OCI-LY7 (cell line): ENCODE measurements around the gene ATP1B4. TPM values are rescaled to one million over a fixed set of nuclear protein-coding genes. Genes with fewer than 3 reads are reported as not detected.

Experiments used
- BruUV-seq: library from RNA; stranded (reverse); fragments of 400-500 nt; replicated peaks from 2 replicates; lab custom pipeline; 2021; lab: Mats Ljungman, UMichigan
- CTCF ChIA-PET: fragments of 300-600 bp; sonication (Branson Sonifier 250); formaldehyde crosslinking; loops from one replicate; lab custom pipeline; 2022; ENCODE audit warnings: antibody characterized with exemption; ENCODE audit not compliant: unreplicated experiment; lab: Charles Lee
- POLR2A ChIA-PET: fragments of 300-600 bp; sonication (Branson Sonifier 250); formaldehyde crosslinking; loops from one replicate; lab custom pipeline; 2022; ENCODE audit warnings: antibody characterized with exemption; lab: Charles Lee
- DNase-seq: peaks from one replicate; pipeline ENCODE4 v3.0.0-alpha.2; 2015; ENCODE audit warnings: low spot score
- H2AFZ ChIP-seq: fragments of 200-600 bp; sonication (generic), shearing (Covaris generic); 2 replicates; pipeline ENCODE4 v1.6.1; 2014; ENCODE audit warnings: mild to moderate bottlenecking, antibody characterized with exemption, low read length, moderate library complexity
- H3K27ac ChIP-seq: fragments of 200-600 bp; sonication (generic); 2 replicates; pipeline ENCODE4 v1.5.1; 2014; ENCODE audit warnings: mixed run types, low read depth, mild to moderate bottlenecking, moderate library complexity, low read length, inconsistent platforms; ENCODE audit not compliant: poor library complexity, severe bottlenecking
- H3K36me3 ChIP-seq: fragments of 200-600 bp; sonication (generic); 2 replicates; pipeline ENCODE4 v1.6.1; 2014; ENCODE audit warnings: mild to moderate bottlenecking, antibody characterized with exemption, low read length, moderate library complexity, mixed read lengths; ENCODE audit not compliant: insufficient read depth
- H3K4me1 ChIP-seq: fragments of 200-600 bp; sonication (generic); 2 replicates; pipeline ENCODE4 v1.5.1; 2014; ENCODE audit warnings: mild to moderate bottlenecking, low read length; ENCODE audit not compliant: insufficient read depth, poor library complexity, severe bottlenecking
- H3K4me2 ChIP-seq: fragments of 200-600 bp; sonication (generic); 2 replicates; pipeline ENCODE4 v1.6.1; 2014; ENCODE audit warnings: mild to moderate bottlenecking, low read length
- H3K4me3 ChIP-seq: fragments of 200-600 bp; sonication (generic); 2 replicates; pipeline ENCODE4 v1.5.1; 2014; ENCODE audit warnings: mild to moderate bottlenecking, low read depth, low read length; ENCODE audit not compliant: poor library complexity, severe bottlenecking
- H3K79me2 ChIP-seq: fragments of 200-600 bp; sonication (generic); 2 replicates; pipeline ENCODE4 v1.6.1; 2016; ENCODE audit warnings: low read depth, mild to moderate bottlenecking, low read length, moderate library complexity, mixed read lengths; ENCODE audit not compliant: insufficient read depth
- H3K9me2 ChIP-seq: fragments of 200-600 bp; sonication (generic); 2 replicates; pipeline ENCODE4 v1.6.1; 2016; ENCODE audit warnings: mild to moderate bottlenecking, low read length, mixed read lengths; ENCODE audit not compliant: insufficient read depth
- H3K9me3 ChIP-seq: fragments of 200-600 bp; sonication (generic); 2 replicates; pipeline ENCODE4 v1.6.1; 2014; ENCODE audit warnings: mild to moderate bottlenecking, mixed run types, low read length, mixed read lengths
- H4K20me1 ChIP-seq: fragments of 200-600 bp; sonication (generic); 2 replicates; pipeline ENCODE4 v1.6.1; 2014; ENCODE audit warnings: mild to moderate bottlenecking, antibody characterized with exemption, low read length, moderate library complexity, mixed read lengths; ENCODE audit not compliant: insufficient read depth
- EZH2phosphoT487 ChIP-seq: fragments of 200-600 bp; sonication (generic); IDR thresholded peaks from 2 replicates; pipeline ENCODE4 v1.6.1; 2018; ENCODE audit warnings: low read depth, borderline replicate concordance, mild to moderate bottlenecking, mixed run types, antibody characterized with exemption, low read length, moderate library complexity, mixed read lengths
- intact Hi-C: fragments of 100-400 bp; cut with micrococcal nuclease; formaldehyde crosslinking; loops from one replicate; pipeline ENCODE4 v1.10.0; 2022; ENCODE audit not compliant: unreplicated experiment
- total RNA-seq, 2 experiments: library from RNA; depleted of rRNA in 1 of 2; stranded (reverse); fragments of >200 nt in 1 of 2; shearing (Covaris generic) in 1 of 2; gene quantifications; 2 replicates each; pipeline ENCODE4 v1.2.3, GENCODE V29; 2014 to 2022
- TF ChIP-seq, protein P1 (sequence below): fragments of 200-600 bp; sonication (generic); conservative IDR thresholded peaks from 2 replicates; pipeline ENCODE4 v1.5.1; 2014; ENCODE audit warnings: mild to moderate bottlenecking, antibody characterized with exemption, low read length, moderate library complexity, mixed read lengths

ATP1B4 gene
- total RNA-seq, 2 experiments from 2014 or later = not detected

DNA sequence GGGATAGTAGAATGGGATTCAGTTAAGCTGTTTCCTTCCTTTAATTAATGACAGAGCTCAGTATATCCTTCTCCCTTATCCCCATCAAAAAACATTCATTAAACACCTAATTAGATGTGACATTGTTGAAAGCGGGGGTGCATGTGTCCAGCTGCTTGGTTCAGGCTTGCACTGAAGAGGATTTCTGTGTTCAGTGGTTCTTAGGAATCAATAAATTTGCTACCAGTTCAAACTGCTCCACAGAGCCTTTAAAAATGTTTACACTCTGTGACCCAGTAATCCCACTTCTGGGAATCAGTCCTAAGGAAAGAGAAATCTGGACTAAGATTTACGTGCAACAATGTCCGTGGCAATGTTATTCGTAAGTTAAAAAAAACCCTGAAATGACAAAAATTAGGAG lies 43.5 kb upstream of the ATP1B4 start:
- no peak overlapping the region for H3K4me2 ChIP-seq
- intact Hi-C loops = loop anchor here (10.0 kb wide), 1 partner anchor 466 kb away; no protein-coding TSS in a partner anchor
- no peaks in the 10 kb centered on the region for H3K4me1 ChIP-seq
- no peak overlapping the region for H3K4me3 ChIP-seq
- no peak for DNase-seq
- H3K27ac ChIP-seq = no peak overlapping the region
- no TSS peak for BruUV-seq
- TF ChIP-seq, protein P1, sequence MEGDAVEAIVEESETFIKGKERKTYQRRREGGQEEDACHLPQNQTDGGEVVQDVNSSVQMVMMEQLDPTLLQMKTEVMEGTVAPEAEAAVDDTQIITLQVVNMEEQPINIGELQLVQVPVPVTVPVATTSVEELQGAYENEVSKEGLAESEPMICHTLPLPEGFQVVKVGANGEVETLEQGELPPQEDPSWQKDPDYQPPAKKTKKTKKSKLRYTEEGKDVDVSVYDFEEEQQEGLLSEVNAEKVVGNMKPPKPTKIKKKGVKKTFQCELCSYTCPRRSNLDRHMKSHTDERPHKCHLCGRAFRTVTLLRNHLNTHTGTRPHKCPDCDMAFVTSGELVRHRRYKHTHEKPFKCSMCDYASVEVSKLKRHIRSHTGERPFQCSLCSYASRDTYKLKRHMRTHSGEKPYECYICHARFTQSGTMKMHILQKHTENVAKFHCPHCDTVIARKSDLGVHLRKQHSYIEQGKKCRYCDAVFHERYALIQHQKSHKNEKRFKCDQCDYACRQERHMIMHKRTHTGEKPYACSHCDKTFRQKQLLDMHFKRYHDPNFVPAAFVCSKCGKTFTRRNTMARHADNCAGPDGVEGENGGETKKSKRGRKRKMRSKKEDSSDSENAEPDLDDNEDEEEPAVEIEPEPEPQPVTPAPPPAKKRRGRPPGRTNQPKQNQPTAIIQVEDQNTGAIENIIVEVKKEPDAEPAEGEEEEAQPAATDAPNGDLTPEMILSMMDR = no peak
- TF ChIP-seq EZH2phosphoT487 = no peak
- no peaks in the 10 kb centered on the region for H3K36me3 ChIP-seq
- ChIA-PET POLR2A (interaction anchor here (1.5 kb wide), 1 partner anchor 22 kb away, joined by 4 read pairs; no protein-coding TSS in a partner anchor), CTCF (no interaction called here)
- no peaks in the 10 kb centered on the region for H4K20me1 ChIP-seq
- no peaks in the 10 kb centered on the region for H3K9me3 ChIP-seq
- no peak overlapping the region for H2AFZ ChIP-seq
- no peaks in the 10 kb centered on the region for H3K79me2 ChIP-seq
- H3K9me2 ChIP-seq = no peaks in the 10 kb centered on the region

DNA sequence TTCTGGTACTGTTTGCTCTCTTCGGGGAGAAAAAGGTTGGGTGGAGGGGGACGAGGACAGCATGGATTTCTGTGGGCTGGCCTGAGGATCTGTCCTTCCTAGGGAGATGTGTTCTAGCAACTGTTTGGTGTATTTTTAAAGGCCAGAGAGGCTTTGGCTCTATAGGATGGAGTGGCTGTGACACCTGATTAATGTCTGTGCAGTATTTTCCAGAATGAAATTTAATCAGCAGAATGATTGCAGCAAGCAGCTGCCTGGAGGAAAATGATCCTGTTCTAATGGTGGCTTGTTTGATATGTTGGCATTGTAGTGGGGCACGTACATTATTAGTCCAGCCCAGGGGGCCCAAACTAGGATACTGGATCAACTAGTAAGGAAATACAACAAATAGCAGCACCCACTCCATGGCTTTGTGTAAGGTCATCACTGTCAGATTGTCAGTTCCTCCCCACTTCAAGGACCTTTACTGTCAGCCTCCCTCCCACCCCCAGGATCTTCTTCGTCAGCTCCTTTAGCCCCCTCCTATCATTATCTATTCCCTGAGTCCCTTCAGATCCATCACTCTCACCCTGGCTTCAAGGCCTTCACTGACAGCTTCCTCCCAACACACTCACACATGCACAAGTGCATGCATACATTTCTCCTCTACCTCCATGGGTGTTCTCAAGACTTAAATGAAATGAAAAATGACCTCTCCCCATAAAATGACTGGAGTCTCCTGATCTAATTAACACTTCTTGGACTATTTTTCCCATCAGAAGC lies 40.2 kb upstream of the ATP1B4 start:
- intact Hi-C loops = no loop called here
- ChIA-PET POLR2A (interaction anchor here (0.5 kb wide), 1 partner anchor 56 kb away, joined by 3 read pairs; no protein-coding TSS in a partner anchor), CTCF (no interaction called here)
- Histone ChIP-seq H3K9me3 (no peaks in the 10 kb centered on the region), H3K36me3 (no peaks in the 10 kb centered on the region), H4K20me1 (no peaks in the 10 kb centered on the region), H3K4me2 (no peak overlapping the region), H3K4me1 (no peaks in the 10 kb centered on the region), H3K79me2 (no peaks in the 10 kb centered on the region), H3K9me2 (no peaks in the 10 kb centered on the region), H3K27ac (no peak overlapping the region), H3K4me3 (no peak overlapping the region), H2AFZ (no peak overlapping the region)
- BruUV-seq = no TSS peak
- TF ChIP-seq EZH2phosphoT487 = no peak
- TF ChIP-seq, protein P1 = no peak
- no peak for DNase-seq

DNA sequence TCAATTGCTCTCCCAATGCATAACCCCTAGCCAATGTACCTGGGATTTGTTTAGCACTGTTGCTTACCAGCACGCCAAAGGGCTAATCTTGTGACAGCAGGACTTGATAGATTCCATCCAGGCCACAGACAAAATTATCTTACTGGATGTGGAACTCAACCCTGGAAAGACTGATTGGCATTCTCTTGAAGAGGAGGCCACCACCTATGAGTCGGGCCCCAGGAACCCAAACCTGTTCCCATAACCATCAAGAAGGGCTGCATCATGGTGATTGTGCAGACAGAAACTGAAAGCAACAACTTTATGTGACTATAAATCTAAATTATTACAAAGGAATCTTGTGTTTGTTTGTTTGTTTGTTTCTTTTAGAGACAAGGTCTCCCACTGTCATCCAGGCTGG lies 30.8 kb upstream of the ATP1B4 start:
- Histone ChIP-seq H3K4me2 (no peak overlapping the region), H3K4me1 (no peaks in the 10 kb centered on the region), H3K9me2 (no peaks in the 10 kb centered on the region), H2AFZ (no peak overlapping the region), H3K79me2 (no peaks in the 10 kb centered on the region), H4K20me1 (no peaks in the 10 kb centered on the region), H3K9me3 (no peaks in the 10 kb centered on the region), H3K27ac (no peak overlapping the region), H3K4me3 (no peak overlapping the region), H3K36me3 (no peaks in the 10 kb centered on the region)
- ChIA-PET POLR2A (no interaction called here), CTCF (no interaction called here)
- TF ChIP-seq, protein P1 = no peak
- TF ChIP-seq EZH2phosphoT487 = no peak
- intact Hi-C loops = no loop called here
- DNase-seq = no peak
- BruUV-seq = no TSS peak
